ENCODE results near the gene NF1. TPM values are rescaled to one million over a fixed set of nuclear protein-coding genes. Genes with fewer than 3 reads are reported as not detected.
A peak's percentile ranks its signal among the peaks of the same experiment; 100 is the strongest.
"Not testable (repeated sequence)": the region's sequence is repeated elsewhere in the genome, so short reads cannot be mapped to it uniquely, and the experiment has no call there.

NF1 gene, protein sequence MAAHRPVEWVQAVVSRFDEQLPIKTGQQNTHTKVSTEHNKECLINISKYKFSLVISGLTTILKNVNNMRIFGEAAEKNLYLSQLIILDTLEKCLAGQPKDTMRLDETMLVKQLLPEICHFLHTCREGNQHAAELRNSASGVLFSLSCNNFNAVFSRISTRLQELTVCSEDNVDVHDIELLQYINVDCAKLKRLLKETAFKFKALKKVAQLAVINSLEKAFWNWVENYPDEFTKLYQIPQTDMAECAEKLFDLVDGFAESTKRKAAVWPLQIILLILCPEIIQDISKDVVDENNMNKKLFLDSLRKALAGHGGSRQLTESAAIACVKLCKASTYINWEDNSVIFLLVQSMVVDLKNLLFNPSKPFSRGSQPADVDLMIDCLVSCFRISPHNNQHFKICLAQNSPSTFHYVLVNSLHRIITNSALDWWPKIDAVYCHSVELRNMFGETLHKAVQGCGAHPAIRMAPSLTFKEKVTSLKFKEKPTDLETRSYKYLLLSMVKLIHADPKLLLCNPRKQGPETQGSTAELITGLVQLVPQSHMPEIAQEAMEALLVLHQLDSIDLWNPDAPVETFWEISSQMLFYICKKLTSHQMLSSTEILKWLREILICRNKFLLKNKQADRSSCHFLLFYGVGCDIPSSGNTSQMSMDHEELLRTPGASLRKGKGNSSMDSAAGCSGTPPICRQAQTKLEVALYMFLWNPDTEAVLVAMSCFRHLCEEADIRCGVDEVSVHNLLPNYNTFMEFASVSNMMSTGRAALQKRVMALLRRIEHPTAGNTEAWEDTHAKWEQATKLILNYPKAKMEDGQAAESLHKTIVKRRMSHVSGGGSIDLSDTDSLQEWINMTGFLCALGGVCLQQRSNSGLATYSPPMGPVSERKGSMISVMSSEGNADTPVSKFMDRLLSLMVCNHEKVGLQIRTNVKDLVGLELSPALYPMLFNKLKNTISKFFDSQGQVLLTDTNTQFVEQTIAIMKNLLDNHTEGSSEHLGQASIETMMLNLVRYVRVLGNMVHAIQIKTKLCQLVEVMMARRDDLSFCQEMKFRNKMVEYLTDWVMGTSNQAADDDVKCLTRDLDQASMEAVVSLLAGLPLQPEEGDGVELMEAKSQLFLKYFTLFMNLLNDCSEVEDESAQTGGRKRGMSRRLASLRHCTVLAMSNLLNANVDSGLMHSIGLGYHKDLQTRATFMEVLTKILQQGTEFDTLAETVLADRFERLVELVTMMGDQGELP (N-terminal part only)
- 10 to 100 TPM; 40.9 to 64.8 (median 44.5) TPM for total RNA-seq

DNA sequence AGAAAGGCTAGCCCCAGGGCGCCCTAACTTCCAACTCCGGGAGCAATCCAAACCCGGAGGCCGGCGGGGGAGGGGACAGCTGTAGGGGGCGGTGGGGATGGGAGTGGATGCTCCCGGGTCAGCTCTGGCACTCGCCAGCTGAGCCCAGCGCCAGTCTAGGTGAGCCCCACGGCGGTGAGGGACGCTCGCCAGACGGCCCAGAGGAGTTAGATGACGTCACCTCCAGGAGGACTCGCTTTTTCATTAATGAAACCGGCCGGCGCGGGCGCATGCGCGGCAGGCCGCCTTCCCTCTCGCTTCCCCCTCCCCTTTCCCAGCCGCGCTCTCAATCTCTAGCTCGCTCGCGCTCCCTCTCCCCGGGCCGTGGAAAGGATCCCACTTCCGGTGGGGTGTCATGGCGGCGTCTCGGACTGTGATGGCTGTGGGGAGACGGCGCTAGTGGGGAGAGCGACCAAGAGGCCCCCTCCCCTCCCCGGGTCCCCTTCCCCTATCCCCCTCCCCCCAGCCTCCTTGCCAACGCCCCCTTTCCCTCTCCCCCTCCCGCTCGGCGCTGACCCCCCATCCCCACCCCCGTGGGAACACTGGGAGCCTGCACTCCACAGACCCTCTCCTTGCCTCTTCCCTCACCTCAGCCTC lies at the start of gene NF1:
TSS of gene NF1 (plus strand) at position 378 of the 636 bp plus-strand sequence. CDS start 333 bp downstream, outside the sequence.
- 0% methylated on average over 4 of the region's 45 CpGs for WGBS
- peak; percentile 99 for DNase-seq (ENCODE audit: extremely low spot score)
- intact Hi-C loops (cut with DNase I) = loop anchor here (10.0 kb wide), 1 partner anchor 80 kb away; no protein-coding TSS in a partner anchor
- H3K4me1 ChIP-seq = peaks cover 9 to 18% (median 16%) of the 10 kb centered on the region in 4 donors
- H3K36me3 ChIP-seq = peaks cover 0 to 3% (median 0%) of the 10 kb centered on the region in 4 donors
- H3K27ac ChIP-seq (replicated peaks in 1 of 4) = peak within 1 kb of the TSS; percentile 91 to 97 (median 94)
- H3K9me3 ChIP-seq = no peaks in the 10 kb centered on the region
- peak within 1 kb of the TSS; percentile 74 to 94 (median 88) for H3K4me3 ChIP-seq
- no peak for TF ChIP-seq EP300 (IDR thresholded peaks at IDR 0.05)
- peak; percentile 85 to 87 for TF ChIP-seq POLR2AphosphoS5 (IDR thresholded peaks at IDR 0.05)
- H3K27me3 ChIP-seq = no peaks in the 10 kb centered on the region

GRCh38 chr17:31046856-31047425 lies 47.8 kb upstream of the NF1 start:
- intact Hi-C loops (cut with DNase I) = not testable (repeated sequence)
- WGBS = 95% methylated on average over 5 of the region's 7 CpGs

DNA sequence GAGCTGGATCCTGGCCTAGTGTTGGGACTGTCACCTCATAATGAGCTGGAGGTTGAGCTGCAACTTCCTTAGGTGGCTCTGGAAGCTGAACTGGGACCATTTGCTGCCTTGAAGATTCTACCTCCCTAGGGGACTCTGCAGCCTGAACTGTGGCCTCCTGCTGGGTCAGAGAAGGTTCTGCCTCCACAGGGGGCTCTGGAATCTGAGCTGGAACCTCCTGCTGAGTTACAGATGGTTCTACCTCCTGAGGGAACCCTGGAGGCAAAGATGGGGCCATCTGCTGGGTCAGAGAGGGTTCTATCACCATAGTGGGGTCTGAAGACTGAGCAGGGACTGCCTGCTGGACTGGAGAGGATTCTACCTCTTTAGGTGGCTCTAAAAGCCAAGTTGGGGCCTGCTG lies 46.6 kb upstream of the NF1 start:
- TF ChIP-seq EP300 (IDR thresholded peaks at IDR 0.05) (no peak), POLR2AphosphoS5 (IDR thresholded peaks at IDR 0.05) (no peak), POLR2A (IDR thresholded peaks at IDR 0.05; ENCODE audit: low read depth) (no peak), CTCF (IDR thresholded peaks at IDR 0.05) (no peak)
- no peaks in the 10 kb centered on the region for H3K9me3 ChIP-seq
- DNase-seq (ENCODE audit: extremely low spot score) = no peak
- H3K4me3 ChIP-seq = no peak overlapping the region
- H3K4me1 ChIP-seq = peaks cover 0 to 6% (median 0%) of the 10 kb centered on the region in 4 donors
- no peaks in the 10 kb centered on the region for H3K27me3 ChIP-seq
- peaks cover 0 to 6% (median 0%) of the 10 kb centered on the region in 4 donors for H3K36me3 ChIP-seq
- no peak overlapping the region for H3K27ac ChIP-seq (replicated peaks in 1 of 4)
- intact Hi-C loops (cut with DNase I) = no loop called here

More at GRCh38 chr17:31046856-31047425, 47.8 kb upstream of the NF1 start:
- H3K9me3 ChIP-seq; H3K36me3 ChIP-seq; H3K27ac ChIP-seq (replicated peaks in 1 of 4); H3K4me3 ChIP-seq; H3K27me3 ChIP-seq; H3K4me1 ChIP-seq: not testable (repeated sequence)
- DNase-seq (ENCODE audit: extremely low spot score) = peak; percentile 31

DNA sequence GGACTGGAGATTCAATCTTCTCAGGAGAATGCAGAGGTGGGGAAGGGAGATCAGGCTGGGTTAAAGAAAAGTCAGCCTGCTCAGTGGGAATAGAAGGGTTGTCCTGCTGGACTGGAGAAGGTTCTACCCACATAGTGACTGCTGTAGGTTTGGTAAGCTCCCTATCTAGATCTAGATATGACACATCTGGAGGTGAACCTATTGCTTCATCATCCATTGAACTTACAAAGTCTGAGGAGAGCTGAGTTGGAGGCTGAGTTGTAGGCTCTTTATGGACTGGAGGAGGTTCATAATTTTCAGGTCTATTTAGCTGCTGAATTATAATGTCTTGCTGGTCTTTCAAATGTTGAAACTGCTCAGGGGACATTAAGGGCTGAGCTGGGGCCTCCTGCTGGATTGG lies 46.0 kb upstream of the NF1 start:
- peaks cover 0 to 6% (median 0%) of the 10 kb centered on the region in 4 donors for H3K36me3 ChIP-seq
- peaks cover 0 to 6% (median 0%) of the 10 kb centered on the region in 4 donors for H3K4me1 ChIP-seq
- no peaks in the 10 kb centered on the region for H3K27me3 ChIP-seq
- no peaks in the 10 kb centered on the region for H3K9me3 ChIP-seq
- no peak overlapping the region for H3K4me3 ChIP-seq
- intact Hi-C loops (cut with DNase I) = no loop called here
- no peak for DNase-seq (ENCODE audit: extremely low spot score)
- TF ChIP-seq POLR2AphosphoS5 (IDR thresholded peaks at IDR 0.05) (no peak), EP300 (IDR thresholded peaks at IDR 0.05) (no peak), POLR2A (IDR thresholded peaks at IDR 0.05; ENCODE audit: low read depth) (no peak), CTCF (IDR thresholded peaks at IDR 0.05) (no peak)
- no peak overlapping the region for H3K27ac ChIP-seq (replicated peaks in 1 of 4)

DNA sequence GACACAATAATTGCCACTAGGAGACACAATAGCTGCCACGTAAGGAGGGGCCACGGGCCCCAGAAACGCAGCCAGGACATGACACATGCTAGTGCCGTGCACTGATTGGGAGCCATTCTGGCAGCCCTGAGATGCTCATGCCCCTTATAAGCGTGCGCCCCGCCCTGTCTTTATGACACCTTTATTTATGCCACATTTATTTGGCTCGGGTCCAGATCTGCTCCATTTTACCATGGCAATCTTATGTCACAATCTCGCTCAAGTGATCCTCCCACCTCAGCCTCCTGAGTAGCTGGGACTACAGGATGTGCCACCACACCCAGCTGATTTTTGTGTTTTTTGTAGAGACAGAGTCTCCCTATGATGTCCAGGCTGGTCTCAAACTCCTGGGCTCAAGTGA lies 43.8 kb upstream of the NF1 start:
- H3K4me3 ChIP-seq = no peak overlapping the region
- H3K36me3 ChIP-seq = peaks cover 0 to 6% (median 0%) of the 10 kb centered on the region in 4 donors
- H3K9me3 ChIP-seq = no peaks in the 10 kb centered on the region
- TF ChIP-seq CTCF (IDR thresholded peaks at IDR 0.05) (no peak), POLR2A (IDR thresholded peaks at IDR 0.05; ENCODE audit: low read depth) (no peak), EP300 (IDR thresholded peaks at IDR 0.05) (no peak), POLR2AphosphoS5 (IDR thresholded peaks at IDR 0.05) (no peak)
- DNase-seq (ENCODE audit: extremely low spot score) = peak; percentile 64
- H3K4me1 ChIP-seq = peaks cover 0 to 6% (median 0%) of the 10 kb centered on the region in 4 donors
- intact Hi-C loops (cut with DNase I) = no loop called here
- H3K27ac ChIP-seq (replicated peaks in 1 of 4) = no peak overlapping the region
- WGBS = 94% methylated on average over 9 of the region's 9 CpGs
- no peaks in the 10 kb centered on the region for H3K27me3 ChIP-seq
